Stimulated activated naive CD8-positive, alpha-beta T cell treated with anti-CD3 and anti-CD28 coated beads, Interleukin-15, Interleukin-2, amounts not matched to agents 100 U/mL and 50 U/mL, for 24 hours (primary cell): ENCODE measurements around the gene COL20A1.

Experiments
- ATAC-seq: fragments of 150-1000 bp; cut with Tn5 transposase; one replicate; pipeline ENCODE4 v1.10.0; 2021
- DNase-seq: peaks from one replicate; pipeline ENCODE4 v3.0.0; 2021

The COL20A1 gene

DNA sequence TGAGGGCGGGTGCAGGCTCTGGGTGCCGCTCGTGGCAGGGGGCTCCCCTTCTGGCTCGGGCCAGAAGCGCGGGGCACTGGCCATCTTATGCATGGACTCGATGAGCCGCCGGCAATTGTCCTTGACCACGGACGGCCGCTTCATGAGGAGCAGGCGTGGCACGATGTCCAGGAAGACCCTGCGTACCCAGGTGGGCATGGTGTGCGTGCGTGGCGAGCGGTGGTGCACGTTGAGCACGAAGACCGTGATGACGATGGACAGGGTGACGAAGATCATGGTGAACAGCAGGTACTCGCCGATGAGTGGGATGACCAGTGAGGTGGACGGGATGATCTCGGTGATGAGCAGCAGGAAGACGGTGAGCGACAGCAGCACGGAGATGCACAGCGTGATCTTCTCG is 57.2 kb downstream of the COL20A1 start:
- no peak for DNase-seq

DNA sequence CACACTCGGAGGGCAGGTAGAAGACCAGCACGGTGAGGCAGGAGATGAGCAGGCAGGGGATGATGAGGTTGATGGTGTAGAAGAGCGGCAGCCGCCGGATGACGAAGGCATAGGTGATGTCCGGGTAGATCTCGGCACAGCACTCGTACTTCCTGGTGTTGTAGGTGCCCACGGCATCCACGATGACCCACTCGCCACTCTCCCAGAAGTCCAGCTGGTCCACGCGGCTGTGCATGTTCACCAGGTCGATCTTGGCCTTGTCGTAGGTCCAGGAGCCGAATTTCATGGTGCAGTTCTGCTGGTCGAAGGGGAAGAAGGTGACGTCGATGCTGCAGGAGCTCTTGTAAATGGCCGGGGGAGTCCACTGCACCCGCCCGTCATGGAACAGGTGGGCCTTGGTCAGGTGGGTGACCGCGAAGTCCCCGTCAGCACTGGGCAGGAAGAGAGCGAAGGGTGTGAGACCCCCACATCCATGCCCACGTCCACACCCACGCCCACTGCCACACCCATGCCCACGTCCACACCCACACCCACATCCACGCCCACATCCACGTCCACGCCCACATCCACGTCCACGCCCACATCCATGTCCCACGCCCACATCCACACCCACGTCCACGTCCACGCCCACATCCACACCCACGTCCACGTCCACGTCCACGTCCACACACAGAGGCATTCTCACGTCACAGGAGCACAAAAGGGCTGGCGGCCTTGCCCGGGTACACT is 57.8 kb downstream of the COL20A1 start:
- ATAC-seq, result no peak
- DNase-seq, result no peak

More for the DNA sequence above, 57.2 kb downstream of the COL20A1 start:
- ATAC-seq, result no peak

DNA sequence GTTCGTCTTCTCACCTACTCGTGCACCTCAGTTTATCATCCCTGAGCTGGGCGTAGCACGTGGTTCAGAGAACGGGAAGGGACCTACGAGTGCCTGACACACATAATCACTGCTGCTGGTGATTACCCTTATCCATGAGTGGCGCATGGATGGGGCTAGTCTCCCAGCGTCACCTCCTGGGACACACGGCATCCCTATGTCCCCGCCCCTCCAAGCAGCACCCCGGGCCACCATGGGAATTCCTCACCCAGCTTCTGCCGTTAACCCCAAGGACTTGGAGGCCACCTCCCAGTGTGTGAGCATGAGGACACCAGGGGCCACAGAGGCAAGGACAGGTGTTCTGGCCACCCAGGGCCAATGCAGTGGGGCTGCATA is 58.3 kb downstream of the COL20A1 start:
- ATAC-seq, result no peak
- no peak for DNase-seq

DNA sequence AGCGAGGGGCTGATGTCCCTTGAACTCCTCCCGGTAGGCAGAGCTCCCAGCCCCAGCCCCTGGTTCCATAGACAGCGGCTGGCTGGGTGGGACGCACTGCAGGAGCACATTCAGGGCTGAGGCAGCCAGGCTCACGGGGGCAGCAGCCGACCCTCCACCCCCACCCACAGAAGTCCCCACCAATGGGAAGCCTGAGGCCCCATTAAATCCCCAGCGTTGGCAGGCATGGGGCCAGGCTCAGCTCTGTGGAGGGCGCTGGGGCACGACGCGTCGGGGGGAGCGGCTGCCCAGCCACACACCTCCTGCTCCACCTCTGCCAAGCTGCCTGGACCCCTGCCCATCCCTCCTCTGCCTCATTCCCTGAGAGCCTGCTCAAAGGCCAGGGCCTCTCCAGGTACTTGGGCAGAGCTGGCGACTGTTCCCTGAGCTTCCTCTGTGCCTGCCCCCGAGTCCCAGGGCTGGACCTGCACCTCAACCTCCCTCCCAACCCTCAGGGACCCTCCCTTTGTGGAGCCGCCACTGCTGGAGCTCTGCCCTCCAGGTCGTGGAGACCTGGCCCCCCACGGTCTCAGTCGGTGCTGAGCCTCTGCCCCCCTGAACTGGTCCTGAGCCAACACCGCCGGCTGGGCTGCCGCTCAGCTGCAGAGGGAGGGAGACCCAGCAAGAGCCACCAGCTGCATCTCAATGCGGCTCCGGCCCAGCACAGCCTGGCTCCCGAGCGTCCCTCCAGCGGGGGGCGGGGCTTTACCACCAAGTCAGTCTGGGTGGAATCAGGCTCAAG is 59.0 kb downstream of the COL20A1 start:
- no peak for DNase-seq
- no peak for ATAC-seq

DNA sequence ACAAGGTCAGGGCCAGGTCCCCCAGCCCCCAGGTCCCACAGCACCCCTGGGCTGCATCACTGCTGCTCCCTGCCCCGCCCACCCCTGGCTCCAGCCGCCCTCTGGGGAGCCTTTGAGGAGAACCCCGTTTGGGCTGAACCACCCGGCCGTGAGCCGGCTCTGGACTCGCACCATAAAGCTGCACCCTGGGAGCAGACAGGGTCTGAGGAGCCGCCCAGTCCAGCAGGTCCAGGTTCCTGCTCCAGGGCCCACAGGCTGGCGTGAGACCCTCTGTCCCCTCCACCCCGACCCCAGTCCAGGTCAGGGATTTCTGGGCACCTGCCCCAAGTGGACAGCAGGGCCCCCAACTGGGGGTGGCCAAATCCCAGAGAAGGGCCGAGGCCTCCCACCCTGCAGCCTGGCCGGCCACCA is 59.8 kb downstream of the COL20A1 start:
- DNase-seq (no peak), ATAC-seq (no peak)

DNA sequence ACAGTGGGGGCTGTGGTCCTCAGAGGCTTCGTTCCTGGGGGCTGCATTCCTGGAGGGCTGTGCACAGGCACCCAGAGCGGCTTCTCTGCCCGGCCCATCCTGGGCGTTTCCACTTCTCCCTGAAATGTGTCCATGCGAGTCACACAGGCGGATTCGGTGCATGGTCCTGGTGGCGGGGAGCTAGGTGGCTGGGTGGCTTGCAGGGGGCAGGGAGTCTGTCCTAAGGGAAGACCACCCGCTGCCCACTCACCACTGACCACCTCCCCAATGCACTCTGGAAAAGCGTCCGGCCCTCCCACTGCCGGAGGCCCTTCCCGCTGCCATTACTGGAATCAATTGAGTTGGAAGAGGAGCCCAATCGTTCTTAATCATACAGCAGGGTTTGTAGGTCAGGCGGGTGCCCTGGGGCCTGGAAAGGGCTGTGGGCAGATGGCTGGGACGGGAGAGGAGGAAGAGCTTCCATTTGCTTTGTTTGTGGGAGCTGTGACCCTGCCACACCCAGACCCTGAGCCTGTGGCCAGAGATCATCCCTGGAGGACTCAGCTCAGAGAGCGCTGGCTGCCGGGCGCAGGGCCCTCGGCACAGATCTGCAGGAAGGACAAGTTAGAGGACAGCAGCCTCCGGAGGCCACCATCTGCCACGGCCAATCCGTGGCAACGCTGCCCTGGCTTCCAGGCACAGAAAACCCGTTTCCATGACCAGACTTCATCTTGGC is 61.8 kb downstream of the COL20A1 start:
- ATAC-seq (no peak), DNase-seq (no peak)

DNA sequence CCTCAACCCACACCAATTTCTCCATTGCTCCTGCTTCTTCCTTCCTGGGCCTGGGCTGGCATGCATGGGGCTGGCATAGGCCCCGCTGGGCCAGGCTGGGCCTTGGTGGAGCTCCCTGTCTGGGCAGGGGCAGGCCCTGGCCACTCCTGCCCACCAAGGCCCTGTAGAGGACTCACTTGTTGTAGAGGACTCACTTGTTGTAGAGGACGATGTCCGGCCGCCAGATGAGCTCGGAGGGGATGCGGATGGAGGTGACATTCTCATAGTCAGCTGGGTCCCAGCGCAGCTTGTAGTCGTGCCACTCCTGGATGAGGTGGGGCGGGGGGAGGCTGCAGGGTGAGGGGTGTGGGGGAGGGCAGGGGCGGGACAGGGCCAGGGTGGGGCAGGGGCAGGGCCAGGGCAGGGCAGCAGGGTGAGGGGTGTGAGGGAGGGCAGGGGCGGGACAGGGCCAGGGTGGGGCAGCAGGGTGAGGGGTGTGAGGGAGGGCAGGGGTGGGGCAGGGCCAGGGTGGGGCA is 62.9 kb downstream of the COL20A1 start:
- no peak for DNase-seq

DNA sequence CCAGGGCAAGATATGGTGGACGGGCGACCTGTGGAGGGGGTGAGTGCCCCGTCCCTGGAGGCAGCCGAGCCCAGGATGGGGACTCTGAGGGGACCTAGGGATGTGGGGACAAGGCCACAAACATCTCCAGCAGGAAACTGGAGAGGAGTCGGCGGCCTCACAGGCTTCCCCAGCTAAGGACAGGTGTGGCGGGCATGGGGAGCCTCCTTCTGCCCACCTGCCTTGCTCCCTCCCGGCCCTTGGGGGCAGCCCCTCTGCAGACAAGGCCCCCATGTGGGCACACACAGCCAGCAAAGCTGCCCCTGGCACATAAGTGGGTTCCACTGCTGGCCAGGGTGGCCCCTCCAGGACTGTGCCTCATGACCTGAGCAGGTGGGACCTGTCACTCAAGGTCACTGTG is 63.5 kb downstream of the COL20A1 start:
- DNase-seq (no peak), ATAC-seq (no peak)

More for the DNA sequence above, 62.9 kb downstream of the COL20A1 start:
- ATAC-seq, result no peak

DNA sequence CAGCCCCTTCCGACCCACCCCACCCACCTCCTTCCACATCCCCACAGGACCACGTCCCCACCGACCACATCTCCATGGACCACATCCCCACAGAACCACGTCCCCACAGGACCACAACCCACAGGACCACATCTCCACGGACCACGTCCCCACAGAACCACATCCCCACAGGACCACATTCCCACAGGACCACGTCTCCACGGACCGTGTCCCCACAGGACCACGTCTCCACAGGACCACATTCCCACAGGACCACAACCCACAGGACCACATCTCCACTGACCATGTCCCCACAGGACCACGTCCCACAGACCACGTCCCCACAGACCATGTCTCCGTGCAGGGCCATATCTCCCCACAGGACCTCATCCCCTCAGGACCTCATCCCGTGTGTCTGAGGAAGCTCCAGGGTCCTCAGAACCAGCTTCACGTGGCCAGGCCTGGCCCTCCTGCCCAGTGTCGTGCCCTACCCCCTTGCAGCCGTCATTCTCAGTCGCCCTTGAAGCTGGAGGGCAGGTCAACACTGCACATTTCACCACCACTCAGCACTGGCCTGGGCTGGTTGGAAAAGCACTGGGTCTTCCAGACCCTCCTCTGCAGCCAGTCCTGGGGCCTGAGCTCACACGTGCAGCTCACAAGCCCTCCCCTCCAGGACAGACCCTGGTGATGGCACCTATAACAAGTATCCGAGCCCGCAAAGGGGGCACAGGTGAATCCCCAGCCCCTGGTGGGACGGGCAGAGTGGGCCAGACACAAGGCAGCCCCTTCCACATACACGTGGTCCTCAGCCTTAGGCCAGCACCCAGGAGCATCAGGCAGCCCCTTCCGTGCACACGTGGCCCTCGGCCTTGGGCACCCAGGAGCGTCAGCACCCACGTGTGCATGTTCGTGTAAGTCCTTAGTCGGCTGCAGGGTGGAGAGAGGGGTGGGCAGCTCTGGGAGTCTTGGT is 64.2 kb downstream of the COL20A1 start:
- no peak for ATAC-seq

DNA sequence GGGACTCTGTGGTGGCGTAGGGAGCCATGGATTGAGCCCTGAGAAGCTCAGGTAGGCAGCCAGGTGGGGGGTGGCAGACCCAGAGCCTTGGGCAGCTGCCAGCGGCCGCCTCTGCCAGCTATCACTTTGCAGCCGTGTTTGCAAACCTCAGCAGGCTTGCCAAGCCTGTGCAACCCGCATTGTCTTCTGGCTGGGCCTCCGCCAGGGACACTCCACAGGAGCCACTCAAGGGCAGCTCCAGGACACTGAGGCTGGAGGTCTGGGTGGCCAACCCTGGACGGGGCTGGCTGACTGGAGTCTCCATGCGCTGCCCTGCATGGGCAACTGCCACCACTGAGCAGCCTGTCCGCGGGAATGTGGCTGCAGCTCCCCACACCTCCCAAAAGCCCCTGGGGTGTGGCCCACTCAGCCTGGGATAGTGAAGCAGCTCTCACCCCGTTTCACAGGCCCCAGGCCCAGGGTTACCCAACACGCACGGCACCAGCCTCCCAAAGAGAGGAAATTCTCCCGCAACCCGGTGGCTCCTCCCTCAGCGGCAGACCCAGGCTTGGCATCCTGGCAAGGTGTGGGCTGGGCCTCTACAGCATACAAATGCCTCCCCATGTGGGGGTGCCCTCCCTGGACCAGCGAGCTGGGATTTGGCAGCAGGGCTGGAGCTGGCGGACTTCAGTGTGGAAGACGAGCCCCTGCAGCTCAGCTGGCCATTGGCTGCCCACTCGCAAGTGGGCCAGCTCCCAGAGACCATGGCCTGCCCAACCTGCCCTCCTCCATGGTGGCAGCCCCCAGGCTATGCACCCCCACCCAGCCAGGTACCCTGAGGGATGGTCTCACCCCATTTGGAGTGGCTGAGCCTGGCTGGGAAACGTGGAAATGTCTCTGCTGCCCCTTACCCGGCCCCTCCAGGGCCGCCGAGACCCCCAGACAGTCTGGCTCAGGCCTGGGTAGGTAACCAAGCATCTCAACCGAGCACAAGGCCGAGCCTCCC is 65.2 kb downstream of the COL20A1 start:
- no peak for ATAC-seq
- DNase-seq, result no peak

More for the DNA sequence above, 64.2 kb downstream of the COL20A1 start:
- no peak for DNase-seq

DNA sequence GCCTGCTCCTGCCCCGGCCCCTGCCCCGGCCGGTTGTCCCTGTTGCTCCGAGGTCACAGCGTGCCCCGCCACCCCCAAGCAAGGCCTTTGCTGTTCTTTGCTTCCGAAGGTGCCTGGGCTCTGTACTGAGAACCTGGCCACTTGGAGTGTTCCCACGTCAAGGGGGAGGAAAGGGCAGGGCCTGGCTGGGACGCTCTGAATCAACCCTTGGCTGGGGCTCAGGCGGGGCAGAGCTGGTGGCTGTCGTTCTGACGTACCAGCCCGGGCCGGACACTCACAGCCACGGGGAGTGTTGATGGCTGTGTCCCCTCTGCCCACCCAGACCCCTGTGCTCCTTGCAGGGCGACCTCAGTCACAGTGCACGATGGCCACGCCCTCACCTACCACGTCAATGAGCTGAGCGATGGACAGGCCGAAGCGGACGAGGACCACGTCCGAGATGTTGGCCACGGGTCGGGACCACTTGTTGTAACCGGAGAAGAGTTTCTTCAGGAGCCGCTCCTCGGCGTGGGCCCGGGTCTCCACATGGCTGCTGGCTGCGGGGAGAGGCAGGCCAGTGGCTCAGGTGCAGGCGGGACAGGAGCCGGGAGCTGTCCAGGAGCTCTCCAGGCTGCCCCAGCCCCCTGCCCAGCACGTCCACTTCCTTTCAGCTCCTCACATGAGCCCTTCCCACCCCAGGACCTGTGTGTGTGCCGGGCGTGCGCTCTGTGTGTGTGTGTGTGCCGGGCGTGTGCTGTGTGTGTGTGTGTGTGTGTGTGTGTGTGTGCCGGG is 66.4 kb downstream of the COL20A1 start:
- no peak for DNase-seq
- ATAC-seq, result no peak

DNA sequence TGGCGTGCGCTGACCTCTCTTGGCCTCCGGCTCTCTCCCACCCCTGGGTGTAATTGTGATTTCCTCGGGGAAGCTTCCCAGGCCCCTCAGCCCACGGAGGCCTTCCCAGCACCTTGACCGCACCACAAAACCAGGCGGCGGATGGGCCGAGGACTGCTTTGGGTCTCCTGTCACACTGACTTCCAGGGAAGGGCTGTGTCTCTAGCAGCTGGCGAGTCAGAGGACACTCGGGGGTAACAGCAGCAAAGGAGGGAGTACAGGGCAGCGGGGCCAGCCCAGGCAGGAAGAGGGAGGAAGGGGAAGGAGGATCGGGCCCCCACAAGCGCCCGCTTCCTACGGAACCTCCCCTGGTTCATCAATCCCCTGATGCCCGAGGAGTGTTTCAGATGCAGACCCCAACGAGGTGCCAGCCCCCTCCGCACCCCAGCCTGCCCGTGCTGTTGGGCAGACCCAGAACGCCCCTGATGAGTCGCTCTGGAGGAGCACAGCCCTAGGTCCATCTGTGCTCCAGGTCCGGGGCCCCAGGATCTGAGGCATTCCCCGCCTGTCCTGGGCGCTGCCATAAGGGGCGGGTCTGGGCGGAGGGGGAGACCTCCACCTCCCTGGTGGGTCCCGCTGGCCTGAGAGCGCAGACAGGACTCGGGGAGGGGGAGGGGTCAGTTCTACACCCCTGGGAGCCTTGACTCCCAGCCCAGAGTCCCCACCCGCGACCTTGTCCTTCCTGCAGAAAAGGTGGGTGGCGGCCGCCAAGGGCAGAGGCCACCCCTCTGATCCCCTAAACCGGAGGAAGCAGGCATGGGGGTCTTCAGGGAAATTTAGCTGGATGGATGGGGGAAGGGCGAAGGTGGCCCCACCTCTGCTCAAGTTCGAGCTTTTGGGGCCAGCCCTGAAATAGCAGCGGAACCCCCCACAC is 67.2 kb downstream of the COL20A1 start:
- no peak for DNase-seq

DNA sequence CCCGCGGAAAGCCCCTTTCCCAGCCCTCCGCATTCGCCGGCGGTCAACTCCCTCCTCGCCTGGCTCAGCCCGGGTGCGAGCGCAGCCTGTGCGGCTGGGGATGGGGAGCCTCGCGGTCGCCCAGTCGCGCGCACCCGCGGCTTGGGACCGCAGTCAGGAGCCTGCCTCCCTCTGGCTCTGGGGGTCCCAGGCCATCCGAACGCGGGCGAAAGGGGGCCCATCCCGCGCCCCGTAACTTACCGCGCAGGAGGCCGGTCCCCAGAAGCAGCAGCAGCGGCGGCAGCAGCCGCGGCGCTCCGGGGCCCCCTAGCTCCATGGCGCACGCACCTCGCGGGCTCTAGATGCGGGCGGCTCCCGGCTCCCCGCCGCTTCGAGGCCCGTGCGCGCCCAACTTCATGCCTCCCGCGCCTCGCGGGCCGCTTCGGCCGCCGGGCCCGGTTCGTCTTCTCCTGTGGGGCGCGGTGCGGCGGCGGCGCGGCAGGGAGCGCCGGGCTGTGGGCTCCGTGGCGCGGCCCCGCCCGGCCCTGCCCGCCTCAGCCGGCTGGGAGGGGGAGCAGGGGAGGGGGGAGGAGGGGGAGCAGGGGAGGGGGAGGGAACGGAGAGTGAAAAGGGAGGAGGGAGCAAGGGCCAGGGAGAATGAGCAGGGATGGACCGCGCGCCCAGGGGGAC is 68.0 kb downstream of the COL20A1 start, which contains the start of gene CHRNA4:
CHRNA4 (minus strand) TSS at position 500 of the 669 bp plus-strand sequence; CDS start at position 316, 184 bp downstream.
- no peak for ATAC-seq

More for the DNA sequence above, 67.2 kb downstream of the COL20A1 start:
- no peak for ATAC-seq

DNA sequence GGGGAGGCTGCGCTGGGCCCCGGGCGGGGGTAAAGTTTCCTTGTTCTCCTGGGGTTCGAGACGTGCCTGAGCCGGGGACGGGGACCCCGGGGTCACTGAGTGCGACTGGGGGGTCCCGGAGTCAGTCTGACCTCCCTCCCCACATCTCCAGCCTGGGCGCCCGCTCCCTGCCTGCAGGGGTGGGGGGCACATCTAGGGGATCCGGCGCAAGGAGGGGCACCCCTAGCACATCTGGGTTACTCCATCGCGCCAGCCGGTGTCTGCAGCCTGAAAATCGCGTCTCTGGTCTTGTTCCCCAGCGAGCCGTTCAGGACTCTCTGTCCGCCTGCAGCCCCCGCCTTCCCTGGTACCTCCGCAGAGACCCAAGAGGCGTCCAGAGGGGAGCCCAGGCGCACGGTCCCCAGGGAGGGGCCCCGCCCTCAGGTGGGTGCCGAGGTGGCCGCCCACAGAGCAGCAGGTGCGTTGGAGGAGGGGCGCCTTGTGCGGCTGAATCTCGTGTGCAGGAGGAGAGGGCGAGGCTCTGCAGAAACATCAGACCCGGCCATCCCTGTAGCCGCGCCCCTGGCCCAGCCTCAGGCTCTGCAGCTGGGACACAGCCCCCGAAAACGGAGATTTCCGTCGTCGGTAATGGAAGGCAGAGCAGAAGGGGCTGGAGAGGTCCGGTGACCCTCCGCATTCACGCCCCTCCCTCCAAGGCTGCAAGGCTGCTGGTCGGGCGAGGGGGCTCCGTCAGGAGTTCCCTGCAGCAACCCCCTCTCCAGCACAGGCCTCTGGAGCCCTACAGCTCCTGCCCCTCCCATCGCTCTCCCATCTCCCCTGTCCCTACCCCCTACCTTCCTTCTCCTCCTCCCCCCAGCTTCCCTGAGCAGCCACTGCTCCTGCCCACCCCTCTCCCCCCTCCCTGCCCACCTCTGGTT is 68.8 kb downstream of the COL20A1 start:
- DNase-seq (no peak), ATAC-seq (no peak)

More for the DNA sequence above, 68.0 kb downstream of the COL20A1 start, which contains the start of gene CHRNA4:
- no peak for DNase-seq

DNA sequence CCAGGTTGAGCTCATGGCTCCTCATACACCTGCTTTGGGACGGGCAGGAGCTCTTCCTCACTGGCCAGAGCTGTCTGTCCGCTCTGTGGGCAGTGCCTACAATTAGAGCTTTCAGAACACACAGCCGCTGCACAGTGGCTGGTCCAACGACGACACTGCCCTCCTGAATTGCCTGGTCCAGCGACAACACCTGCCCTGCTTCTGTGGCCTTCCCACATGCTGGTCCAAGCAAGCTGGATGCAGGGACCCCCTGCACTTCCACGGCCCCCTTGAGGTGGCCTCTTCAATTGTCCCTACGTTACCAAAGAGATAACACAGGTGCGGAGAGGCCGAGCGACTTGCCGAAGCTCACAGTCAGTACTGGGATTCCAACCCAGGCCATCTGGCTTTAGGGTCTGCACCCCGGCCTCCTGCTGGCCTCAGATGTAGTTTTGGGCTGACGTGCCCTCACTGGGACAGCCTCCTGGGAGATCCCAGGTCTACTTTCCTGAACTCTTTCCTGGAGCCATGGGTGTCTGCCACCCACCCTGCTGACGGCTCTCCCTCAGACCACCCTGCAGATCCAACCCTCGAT is 69.5 kb downstream of the COL20A1 start:
- no peak for ATAC-seq
- DNase-seq, result no peak
